Endothelial cell of umbilical vein (primary cell): ENCODE results near the gene NLGN4Y.

Experiments
- CTCF ChIP-seq, 2 donors: IDR thresholded peaks; 1 replicate in 1 of 2; 2 replicates in 1 of 2; pipeline ENCODE4 v1.5.1; 2011; ENCODE audit warnings: low read length in 2 of 2, mild to moderate bottlenecking in 2 of 2, moderate library complexity in 2 of 2, control low read depth in 1 of 2, inconsistent platforms in 1 of 2, low read depth in 1 of 2; ENCODE audit not compliant: insufficient read depth in 1 of 2; ENCODE audit errors: extremely low read depth in 1 of 2
- POLR2A ChIP-seq: IDR thresholded peaks from 2 replicates; pipeline ENCODE4 v1.6.1; 2012; ENCODE audit warnings: low read depth, mild to moderate bottlenecking, control low read depth, low read length

- TF ChIP-seq CTCF (IDR thresholded peaks at IDR 0.05; ENCODE audit: extremely low read depth in 1 of 2, insufficient read depth in 1 of 2, low read depth in 1 of 2, low read length in 2 of 2) (no peak), POLR2A (no peak)
Observed at GRCh38 chrY:14708158-14708557, 183.8 kb downstream of the NLGN4Y start.
